Measurements from ENCODE around the gene DLG2. TPM values are rescaled to one million over a fixed set of nuclear protein-coding genes. Genes with fewer than 3 reads are reported as not detected.

Gene DLG2
- total RNA-seq, 2 donors from 2014 or later, result 5.9 to 7.4 TPM

GRCh38 chr11:84437071-84437980 lies 1189.8 kb downstream of the DLG2 start:
- intact Hi-C loops (cut with DNase I), result no loop called here
- DNase-seq (peak; percentile 26), ATAC-seq (peak; percentile 8 to 69)

- DNase-seq, result no peak
- no peak for ATAC-seq
- intact Hi-C loops (cut with DNase I), result no loop called here
These were observed 1196.5 kb downstream of the DLG2 start for GRCh38 chr11:84430661-84431060.

DNA sequence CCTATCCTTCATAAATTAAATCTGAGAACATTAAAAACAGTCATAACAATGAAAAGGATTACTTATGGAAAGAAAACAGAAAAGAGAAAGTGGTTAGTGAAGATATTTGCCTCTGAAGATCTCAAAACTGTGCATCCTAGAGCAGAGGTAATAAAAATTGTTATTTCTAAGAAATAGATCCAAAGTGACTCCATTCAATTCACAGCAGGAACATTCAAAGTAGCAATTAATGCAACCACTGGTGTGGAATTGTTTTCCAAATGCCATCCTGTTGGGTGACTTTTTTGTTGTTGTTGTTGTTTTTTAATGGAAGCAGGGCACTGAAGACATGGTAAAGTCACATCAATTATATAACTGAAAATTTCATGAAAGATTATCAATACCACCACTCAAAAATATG lies 1201.5 kb downstream of the DLG2 start:
- DNase-seq (no peak), ATAC-seq (no peak)
- intact Hi-C loops (cut with DNase I), result no loop called here

GRCh38 chr11:84420271-84420670 lies 1206.9 kb downstream of the DLG2 start:
- intact Hi-C loops (cut with DNase I), result no loop called here
- ATAC-seq, result no peak
- DNase-seq, result no peak

GRCh38 chr11:84419616-84420015 lies 1207.5 kb downstream of the DLG2 start:
- intact Hi-C loops (cut with DNase I), result no loop called here
- DNase-seq (no peak), ATAC-seq (no peak)

DNA sequence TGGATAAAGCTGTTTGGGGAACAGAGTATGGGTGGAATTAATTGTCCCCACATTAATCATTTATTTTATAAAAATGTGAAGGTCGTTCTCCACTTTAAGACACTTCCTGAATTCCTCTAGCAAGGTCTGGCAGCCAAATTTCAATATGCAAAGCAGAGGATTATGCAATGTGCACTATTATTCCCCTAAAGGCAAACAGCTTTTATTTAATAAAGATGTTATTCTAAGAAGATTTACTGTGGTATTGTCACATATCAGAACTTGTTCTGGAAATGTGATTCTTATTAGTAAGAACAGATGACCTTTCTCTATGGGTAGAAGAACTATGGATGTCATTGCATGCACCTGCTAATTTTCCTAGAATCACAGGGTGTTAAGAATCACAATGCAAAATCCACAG lies 1212.2 kb downstream of the DLG2 start:
- DNase-seq (no peak), ATAC-seq (no peak)
- intact Hi-C loops (cut with DNase I), result no loop called here

DNA sequence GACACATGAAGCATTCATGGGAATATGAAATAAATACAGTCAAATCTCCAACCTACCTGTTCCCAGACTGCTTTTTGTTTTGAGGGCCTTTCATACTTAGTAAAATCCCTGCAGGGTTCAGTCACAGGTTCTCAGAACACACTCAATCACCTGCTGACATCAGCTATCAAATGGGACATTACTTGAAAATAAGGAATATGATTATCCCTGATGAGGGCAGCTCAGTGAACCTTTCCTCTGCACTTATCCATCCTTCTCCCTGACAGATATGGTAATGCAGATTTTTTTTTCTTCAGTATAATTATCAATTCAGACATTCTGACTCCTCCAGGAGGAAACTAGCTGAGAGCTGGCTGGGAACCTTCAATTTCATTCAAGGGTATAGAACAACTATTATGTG lies 1213.6 kb downstream of the DLG2 start:
- intact Hi-C loops (cut with DNase I), result no loop called here
- ATAC-seq (no peak), DNase-seq (no peak)

DNA sequence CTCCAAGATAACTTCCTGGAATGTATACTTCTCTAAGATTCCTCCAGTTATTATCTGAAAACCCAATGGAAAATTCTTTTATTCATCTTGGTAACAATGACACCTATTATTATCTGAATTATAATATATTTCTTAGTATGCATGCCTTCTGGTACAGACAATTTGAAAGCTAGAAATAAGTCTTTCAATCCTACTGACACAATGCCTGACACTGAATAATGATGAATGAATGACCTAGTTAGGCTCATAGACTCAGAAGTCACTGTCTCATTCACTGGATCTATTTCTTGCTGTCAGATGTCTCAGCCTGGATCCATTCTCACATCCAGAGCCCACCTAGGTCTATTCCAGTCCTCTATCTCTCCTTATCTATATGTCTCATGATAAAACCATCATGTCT lies 1214.3 kb downstream of the DLG2 start:
- ATAC-seq (no peak), DNase-seq (no peak)
- intact Hi-C loops (cut with DNase I), result no loop called here

DNA sequence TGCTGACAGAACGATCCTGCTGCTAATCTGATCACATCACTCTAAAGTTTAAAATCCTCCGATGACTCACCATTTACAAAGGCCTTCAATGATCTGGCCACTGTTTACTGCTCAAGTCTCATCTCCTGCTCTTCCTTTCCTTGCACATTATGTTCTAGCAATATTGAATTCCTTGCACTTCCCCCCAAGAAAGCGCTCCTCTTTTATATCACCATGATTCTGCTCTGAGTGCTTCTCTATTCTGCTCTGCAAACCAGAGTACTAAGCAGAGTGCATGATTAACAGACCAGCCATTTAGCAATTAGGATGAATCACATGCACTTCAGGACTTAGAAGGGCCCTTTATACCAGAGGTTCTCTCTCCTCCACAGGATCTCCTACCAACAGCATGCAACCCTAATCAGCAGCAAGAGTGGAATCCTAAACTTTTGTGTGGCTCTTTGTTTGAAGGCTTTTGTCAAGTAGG lies 1218.2 kb downstream of the DLG2 start:
- ATAC-seq, result peak in 1 of 2 donors; percentile 59
- intact Hi-C loops (cut with DNase I), result no loop called here
- no peak for DNase-seq

DNA sequence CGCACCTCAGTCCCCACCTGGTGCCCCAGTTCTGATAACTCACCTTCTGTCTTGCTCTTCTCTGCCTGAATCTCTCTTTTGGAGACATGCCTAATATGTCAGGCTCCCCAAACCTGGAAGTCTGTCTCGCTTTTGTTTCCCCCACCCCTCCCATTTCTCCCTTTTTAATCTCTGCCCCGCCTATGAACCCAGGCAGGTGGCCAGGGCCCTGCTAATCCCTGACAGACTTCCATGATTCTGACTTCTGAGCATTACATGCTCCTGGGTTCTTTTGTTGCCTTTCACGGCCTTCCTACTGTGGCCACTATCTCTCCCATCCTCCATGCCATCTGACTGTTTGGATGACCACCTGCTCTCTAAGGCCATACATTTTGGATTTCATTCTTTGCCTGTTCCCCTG lies 1220.1 kb downstream of the DLG2 start:
- DNase-seq (no peak), ATAC-seq (no peak)
- intact Hi-C loops (cut with DNase I), result no loop called here

DNA sequence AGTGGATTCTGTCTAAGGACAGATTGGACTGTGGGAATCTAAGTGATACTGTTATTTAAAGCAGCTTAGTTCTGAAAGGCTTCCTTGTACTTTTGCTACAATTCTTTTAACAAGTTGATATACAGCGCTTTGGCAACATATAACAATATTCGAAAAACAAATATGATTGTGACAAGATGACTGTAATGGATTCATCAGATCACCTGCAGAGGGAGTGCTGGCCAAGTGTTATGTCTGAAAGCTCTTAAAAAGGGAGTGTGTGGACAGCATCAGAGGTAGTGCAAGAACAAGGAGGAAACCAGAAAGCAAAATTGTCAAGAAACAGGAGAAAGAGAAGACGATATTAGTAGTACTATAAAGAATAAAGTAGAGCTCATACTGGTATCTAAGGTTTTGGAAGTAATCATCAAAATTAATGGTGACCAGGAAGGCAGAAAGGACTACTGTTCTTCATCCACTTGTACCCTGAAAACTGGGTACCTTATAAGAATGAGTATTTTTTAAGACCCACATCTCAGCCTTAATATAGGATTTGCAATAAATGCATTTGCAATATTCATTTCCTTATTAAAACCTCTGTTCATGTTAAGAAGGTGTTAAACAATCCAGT lies 1229.0 kb downstream of the DLG2 start:
- DNase-seq (no peak), ATAC-seq (peak in 1 of 2 donors; percentile 39)
- intact Hi-C loops (cut with DNase I), result no loop called here

GRCh38 chr11:84396521-84396920 lies 1230.6 kb downstream of the DLG2 start:
- intact Hi-C loops (cut with DNase I), result no loop called here
- DNase-seq (no peak), ATAC-seq (no peak)

GRCh38 chr11:84390441-84391078 lies 1236.6 kb downstream of the DLG2 start:
- ATAC-seq, result peak in 1 of 2 donors; percentile 37
- intact Hi-C loops (cut with DNase I), result no loop called here
- no peak for DNase-seq

- ATAC-seq (no peak), DNase-seq (no peak)
- intact Hi-C loops (cut with DNase I), result loop anchor here (5.0 to 10.0 kb wide), 4 partner anchors 133 to 565 kb away; no protein-coding TSS in a partner anchor
These were observed 1237.4 kb downstream of the DLG2 start for GRCh38 chr11:84389696-84390095.

DNA sequence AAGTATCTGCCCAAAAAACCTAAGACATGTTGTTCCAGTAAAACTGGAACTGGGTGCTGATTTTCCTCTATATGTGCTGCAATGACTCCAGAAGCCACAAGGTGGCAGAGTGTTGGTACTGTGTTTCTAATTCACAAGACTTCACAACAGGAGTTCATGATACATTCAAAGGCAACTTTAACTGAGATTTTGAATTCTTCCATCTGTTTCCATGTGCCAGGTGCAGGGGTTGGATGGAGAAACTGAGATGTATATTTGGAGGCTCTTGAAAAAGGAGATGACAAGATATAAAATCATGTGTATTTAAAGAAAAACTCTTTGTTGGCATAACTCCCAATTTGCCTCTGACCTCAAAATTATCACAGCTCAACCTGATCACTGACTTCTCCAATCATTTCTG lies 1242.4 kb downstream of the DLG2 start:
- intact Hi-C loops (cut with DNase I), result loop anchor here (5.0 to 10.0 kb wide), 4 partner anchors 138 to 560 kb away; no protein-coding TSS in a partner anchor
- ATAC-seq (no peak), DNase-seq (peak; percentile 38)

GRCh38 chr11:84383576-84383975 lies 1243.6 kb downstream of the DLG2 start:
- DNase-seq (no peak), ATAC-seq (no peak)
- intact Hi-C loops (cut with DNase I), result loop anchor here (10.0 kb wide), 3 partner anchors 141 to 559 kb away; no protein-coding TSS in a partner anchor

GRCh38 chr11:84381666-84382065 lies 1245.5 kb downstream of the DLG2 start:
- DNase-seq (no peak), ATAC-seq (no peak)
- intact Hi-C loops (cut with DNase I), result loop anchor here (10.0 kb wide), 3 partner anchors 143 to 557 kb away; no protein-coding TSS in a partner anchor

GRCh38 chr11:84372381-84372950 lies 1254.7 kb downstream of the DLG2 start:
- ATAC-seq, result no peak
- no peak for DNase-seq
- intact Hi-C loops (cut with DNase I), result no loop called here

- ATAC-seq (no peak), DNase-seq (no peak)
- intact Hi-C loops (cut with DNase I), result no loop called here
These were observed 1269.1 kb downstream of the DLG2 start for GRCh38 chr11:84358034-84358433.

DNA sequence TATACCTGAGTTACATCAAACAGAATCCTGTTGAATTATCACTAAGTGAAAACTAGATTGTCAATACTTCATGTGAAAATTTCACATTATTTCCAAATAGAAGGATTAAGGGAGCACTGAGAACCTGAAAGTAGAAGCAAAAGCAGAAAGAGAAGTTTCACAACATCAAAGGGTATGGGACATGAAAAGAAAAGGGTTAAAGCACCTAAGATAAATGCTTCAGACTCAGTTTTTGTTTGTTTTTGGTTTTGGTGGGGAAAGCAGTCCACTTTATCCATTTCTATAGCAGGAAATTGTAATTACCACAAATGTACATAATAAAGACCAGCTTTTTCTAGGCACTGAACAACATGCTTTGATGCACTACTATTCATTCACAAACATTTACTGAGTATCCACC lies 1271.2 kb downstream of the DLG2 start:
- intact Hi-C loops (cut with DNase I), result no loop called here
- ATAC-seq (no peak), DNase-seq (no peak)
